ENCODE measurements around the gene EVA1B.

The EVA1B gene

GRCh38 chr1:36309397-36309796 lies 14.0 kb downstream of the EVA1B start:
- DNase-seq (ENCODE audit: low read depth), result no peak

DNA sequence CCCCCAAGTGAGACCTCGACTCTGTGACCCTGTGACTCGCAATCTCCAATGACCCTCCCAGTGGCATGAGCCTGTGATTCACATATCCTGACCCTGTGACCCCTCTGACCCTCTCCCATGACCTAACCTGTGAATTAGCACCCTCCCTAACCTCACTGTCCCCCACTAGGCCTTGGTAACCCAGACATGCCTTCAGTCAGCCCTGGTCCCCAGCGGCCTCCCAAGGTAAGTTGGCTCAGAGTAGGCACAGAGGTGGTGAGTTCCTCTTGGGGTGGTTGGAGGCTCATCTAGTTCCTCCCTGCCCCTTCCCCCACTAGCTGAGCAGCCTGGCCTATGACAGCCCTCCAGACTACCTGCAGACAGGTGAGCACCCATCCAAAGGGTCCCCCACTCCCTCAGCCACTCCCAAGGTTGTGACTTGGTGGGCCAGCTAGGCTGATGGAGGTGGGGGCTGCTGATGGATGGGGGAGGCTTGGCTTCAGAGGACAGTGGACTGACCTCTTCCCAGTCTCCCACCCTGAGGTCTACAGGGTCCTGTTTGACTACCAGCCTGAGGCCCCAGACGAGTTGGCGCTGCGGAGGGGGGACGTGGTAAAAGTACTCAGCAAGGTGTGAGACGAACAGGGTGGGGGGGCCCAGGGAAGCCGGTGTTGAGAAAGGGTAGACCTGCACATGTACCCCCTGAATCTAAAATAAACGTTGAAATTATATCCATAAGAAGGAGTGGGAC lies 15.7 kb downstream of the EVA1B start:
- no peak for DNase-seq (ENCODE audit: low read depth)

DNA sequence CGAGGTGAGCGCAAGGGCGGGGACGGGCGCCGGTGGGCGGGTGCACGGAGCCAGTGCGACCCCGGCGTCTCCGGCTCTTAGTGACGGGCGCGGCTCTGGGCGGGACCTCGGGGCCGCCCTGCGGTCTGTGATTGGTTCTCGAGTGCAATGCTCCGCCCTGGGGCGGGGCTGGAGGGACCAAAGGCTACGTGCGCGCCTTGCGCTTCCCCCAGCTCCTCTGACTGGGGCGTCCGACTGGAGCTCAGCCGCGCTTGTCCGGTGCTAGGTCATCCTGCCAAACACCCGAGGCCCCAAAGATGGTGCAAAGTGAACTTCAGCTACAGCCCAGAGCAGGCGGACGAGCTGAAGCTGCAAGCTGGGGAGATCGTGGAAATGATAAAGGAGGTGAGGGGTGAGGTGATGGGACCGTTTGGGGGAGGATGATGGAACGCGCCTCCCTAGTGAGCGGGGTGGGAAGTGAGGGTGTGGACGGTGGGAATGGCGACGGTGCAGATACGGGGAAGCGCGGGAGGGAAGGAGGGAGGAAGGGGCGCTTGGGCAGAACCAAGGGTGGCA lies 16.5 kb downstream of the EVA1B start:
- peak; percentile 83 for DNase-seq (ENCODE audit: low read depth)

GRCh38 chr1:36306210-36306901 lies 17.1 kb downstream of the EVA1B start, which contains the start of gene SH3D21:
SH3D21 (plus strand) TSS chr1:36306368; CDS start chr1:36306421, 53 bp downstream.
- DNase-seq (ENCODE audit: low read depth), result no peak

GRCh38 chr1:36305915-36306209 lies 17.6 kb downstream of the EVA1B start:
- DNase-seq (ENCODE audit: low read depth), result no peak

DNA sequence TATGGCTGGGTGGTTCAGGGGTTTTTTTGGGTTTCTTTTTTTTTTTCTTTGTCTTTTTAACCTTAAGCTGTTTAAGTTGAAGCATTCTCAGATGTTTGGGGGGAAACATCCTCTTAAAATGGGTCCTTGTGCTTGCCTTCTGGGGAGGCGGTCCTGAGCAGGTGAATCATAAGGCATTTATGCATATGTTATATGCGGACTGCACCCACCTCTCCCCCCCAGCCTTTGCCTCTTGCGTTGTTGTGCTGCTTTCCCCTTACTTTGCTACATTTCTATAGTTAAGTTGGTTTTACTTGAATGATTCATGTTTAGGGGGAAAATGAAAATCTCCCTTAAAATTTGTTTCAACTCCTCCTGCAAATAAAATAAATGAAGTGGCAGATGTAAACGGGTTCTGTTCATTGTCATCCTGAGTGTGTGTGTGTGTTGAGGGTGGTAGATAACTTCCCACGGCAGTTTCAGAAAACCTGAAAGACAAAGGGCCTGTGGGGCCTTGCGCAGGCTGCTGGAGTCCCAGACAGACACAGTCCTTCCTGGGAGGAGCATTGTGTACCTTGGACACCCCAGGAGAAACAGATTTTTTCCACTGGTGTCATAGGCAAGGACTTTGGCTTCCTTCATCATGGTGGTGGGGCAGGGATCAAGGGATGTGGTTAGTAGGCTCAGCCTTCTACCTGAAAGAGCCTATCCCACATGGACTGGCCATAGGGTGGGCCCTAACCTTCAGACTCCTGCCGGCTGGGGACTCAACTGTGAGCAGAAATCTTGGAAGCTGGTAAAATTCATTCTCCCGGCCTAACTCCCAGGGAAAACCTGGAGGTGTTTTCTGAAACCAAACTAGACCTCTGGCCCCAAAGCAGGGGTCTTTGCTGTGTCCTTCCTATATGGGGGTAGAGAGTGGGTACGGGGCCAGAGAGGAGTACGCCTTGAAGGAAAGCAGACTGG lies 18.2 kb downstream of the EVA1B start:
- no peak for DNase-seq (ENCODE audit: low read depth)

GRCh38 chr1:36304521-36304920 lies 18.9 kb downstream of the EVA1B start:
- no peak for DNase-seq (ENCODE audit: low read depth)

DNA sequence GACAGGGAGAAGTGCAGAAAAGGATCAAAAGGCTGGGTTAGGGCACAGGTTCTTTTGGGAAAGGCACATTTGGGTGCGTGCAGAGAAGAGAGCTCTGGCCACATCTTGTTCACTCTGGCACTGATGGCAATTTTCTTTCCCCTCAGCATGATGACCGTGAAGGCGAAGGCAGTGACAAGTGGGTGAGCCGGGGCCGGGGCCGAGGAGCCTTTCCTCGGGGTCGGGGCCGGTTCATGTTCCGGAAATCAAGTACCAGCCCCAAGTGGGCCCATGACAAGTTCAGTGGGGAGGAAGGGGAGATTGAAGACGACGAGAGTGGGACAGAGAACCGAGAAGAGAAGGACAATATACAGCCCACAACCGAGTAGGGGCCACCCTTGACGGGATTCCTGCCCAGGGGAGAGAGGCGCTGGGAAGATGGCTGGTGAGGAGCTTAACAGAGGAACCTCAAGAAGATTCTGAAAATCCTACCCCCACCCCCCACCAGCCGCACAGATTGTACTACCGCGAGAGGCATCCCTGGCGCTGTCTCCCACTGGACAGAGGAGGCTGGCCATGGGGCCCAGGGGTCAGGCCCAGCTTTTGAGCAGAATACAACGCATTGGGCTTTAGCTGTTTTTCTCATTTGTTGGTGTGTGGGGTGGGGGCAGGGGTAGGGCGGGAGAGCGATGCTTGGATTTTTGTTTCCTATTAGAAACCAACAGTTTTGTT lies 19.6 kb downstream of the EVA1B start:
- DNase-seq (ENCODE audit: low read depth), result no peak

DNA sequence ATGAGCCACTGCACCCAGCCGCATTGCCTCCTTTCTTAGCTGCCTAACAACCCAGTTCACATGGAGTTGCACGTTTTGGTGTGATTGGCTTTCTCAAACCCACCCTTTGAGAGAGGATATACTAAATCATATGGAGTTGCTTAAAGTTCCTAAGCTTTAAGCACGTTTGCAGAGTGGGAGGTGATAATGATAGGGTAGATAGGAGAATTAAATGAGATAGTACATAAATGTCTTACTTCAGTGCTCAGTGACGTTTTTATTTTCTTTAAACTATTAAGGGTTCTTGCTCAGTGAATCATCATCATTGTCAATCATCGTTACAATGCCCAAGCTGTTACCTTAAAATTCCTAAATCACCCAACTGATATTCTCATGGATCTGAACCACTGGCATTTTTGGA lies 20.2 kb downstream of the EVA1B start:
- no peak for DNase-seq (ENCODE audit: low read depth)

- DNase-seq (ENCODE audit: low read depth), result no peak
Observed at GRCh38 chr1:36301220-36301619, 22.2 kb downstream of the EVA1B start.

DNA sequence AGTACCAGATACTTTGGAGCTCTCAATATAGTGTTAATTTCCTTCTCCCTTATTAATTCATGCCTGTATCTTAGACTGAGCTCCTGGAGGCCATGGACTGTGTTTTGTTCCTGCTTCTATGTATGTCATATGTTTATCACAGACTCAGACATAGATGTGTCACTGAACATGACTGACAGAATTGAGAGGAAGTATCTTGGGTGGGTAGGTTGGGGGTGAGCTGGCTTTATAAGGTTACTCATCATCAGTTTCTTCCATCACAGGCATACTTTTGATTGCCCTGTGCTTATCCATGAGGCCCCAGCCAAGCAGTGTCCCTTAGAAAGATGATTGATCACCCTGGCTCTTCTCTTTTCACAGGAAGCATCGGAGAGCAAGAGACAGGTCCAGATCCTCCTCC lies 22.9 kb downstream of the EVA1B start:
- no peak for DNase-seq (ENCODE audit: low read depth)

DNA sequence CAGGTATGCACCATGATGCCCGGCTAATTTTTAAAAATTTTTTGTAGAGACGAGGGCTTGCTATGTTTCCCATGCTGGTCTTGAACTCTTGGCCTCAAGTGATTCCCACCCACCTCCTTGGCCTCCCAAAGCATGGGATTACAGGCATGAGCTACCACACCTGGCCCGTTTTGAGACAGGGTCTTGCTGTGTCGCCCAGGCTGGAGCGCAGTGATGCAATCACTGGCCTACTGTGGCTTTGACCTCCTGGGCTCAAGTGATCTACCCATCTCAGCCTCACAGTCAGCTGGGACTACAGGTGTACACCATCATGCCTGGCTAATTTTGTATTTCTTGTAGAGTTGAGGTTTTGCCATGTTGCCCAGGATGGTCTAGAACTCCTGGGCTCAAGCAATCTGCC lies 24.8 kb downstream of the EVA1B start:
- DNase-seq (ENCODE audit: low read depth), result no peak

GRCh38 chr1:36297062-36297461 lies 26.4 kb downstream of the EVA1B start:
- DNase-seq (ENCODE audit: low read depth), result no peak

DNA sequence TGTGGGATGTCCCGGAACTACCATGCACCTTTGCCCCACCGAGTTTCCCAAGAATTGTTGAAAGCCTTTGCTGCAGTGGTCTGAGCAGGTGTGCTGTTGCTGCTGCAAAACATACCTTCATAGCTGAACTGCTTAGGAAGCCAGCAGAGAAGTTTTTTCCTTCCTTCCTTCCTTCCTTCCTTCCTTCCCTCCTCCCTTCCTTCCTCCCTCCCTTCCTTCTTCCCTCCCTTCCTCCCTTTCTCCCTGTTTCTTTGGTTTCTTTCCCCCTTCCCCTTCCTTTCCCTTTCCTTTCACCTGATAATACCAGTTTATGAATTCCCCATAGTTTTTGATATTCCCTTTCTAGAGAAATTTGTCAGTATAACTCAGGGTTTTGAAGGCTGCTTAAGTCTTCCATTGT lies 28.1 kb downstream of the EVA1B start:
- DNase-seq (ENCODE audit: low read depth), result no peak

- DNase-seq (ENCODE audit: low read depth), result no peak
Observed at GRCh38 chr1:36287595-36287994, 35.9 kb downstream of the EVA1B start.

- no peak for DNase-seq (ENCODE audit: low read depth)
Observed at GRCh38 chr1:36286802-36287201, 36.6 kb downstream of the EVA1B start.

DNA sequence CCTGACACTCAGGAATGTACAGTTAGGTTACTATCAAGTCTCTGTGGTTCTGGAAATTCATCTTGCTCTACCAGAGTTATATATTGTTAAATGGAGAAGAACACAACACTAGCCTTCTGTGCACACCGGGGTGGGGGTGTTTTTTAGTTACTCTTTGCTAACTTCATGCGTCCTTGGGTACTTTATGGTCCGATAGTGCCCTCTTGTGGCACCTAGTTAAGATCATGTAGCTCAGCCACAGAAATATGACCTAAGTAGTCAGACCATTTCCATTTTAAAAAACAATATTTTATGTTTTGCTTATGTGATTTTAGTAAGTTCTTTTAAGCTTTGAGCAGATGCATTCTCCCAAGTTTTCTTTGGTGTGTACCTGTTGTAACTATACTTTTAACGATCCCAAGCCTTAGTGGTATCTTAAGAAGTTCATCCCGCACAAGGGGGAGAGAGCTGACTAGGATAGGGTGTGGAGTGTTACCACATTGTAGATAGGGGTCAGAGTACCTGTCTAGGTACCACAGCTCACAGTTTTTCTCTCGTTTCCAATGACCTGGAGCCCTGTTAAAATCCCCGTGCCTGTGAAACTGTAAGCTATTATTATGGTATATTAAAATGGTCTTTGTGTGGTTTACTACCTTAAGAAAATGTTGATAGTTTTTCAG lies 37.9 kb downstream of the EVA1B start:
- DNase-seq (ENCODE audit: low read depth), result peak; percentile 47

DNA sequence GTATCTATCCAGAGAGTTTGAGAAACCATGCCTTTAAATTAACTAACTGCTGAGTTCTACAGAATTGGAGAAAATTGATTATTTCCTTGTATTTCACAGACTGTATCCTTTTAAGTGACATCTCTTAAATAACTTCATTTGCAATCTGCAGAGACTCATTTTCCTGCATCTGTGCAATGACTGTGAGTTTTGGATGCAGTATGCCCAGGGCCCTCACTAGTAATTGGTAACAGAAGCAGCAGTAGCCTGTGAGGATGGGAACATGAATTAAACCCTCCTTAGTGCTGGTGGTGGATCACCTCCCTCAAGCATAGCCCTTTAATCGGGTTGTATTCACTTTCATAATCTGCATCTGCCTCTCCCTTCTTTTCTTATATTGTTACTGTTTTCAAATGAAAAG lies 38.9 kb downstream of the EVA1B start:
- DNase-seq (ENCODE audit: low read depth), result no peak

DNA sequence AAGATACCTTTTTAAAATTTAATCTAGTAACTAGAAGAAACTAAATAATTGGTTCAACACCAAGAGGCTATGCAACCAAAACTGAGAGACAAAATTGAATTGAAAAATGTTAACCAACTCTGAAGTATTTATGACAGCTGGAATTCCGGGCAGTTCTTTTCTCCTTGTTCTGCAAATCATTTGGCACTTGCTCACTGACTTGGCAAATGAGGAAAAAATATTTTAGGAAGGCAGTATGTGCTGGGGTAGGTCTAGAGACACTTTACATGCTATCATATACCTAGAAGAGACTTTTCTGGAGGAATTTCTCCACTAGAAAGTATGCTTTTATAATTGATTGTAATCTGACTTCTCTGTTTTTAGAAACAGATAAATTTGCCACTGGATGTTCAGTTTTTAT lies 39.4 kb downstream of the EVA1B start:
- DNase-seq (ENCODE audit: low read depth), result no peak

- no peak for DNase-seq (ENCODE audit: low read depth)
Observed at GRCh38 chr1:36279789-36280296, 43.6 kb downstream of the EVA1B start.
